AG09309 (cell line): Measurements from ENCODE around the gene ATP7B.
"Not testable (repeated sequence)": the region's sequence is repeated elsewhere in the genome, so short reads cannot be mapped to it uniquely, and the experiment has no call there.

Source experiments
- DNase-seq: peaks from one replicate; pipeline ENCODE4 v3.0.0-alpha.2; 2010; ENCODE audit warnings: low read depth
- H3K4me3 ChIP-seq: 2 replicates; pipeline ENCODE4 v1.5.1; 2011; ENCODE audit warnings: mild to moderate bottlenecking, low read depth, low read length, moderate library complexity; ENCODE audit not compliant: control insufficient read depth
- CTCF ChIP-seq: IDR thresholded peaks from 2 replicates; pipeline ENCODE4 v1.5.1; 2011; ENCODE audit warnings: mild to moderate bottlenecking, low read depth, low read length, inconsistent platforms; ENCODE audit not compliant: insufficient read depth, control insufficient read depth; ENCODE audit errors: missing control alignments

ATP7B gene

GRCh38 chr13:51912511-51913225, 98.6 kb downstream of the ATP7B start:
- TF ChIP-seq CTCF, result no peak
- DNase-seq, result no peak
- H3K4me3 ChIP-seq, result no peak overlapping the region

- no peak for TF ChIP-seq CTCF
- H3K4me3 ChIP-seq, result no peak overlapping the region
- DNase-seq, result no peak
These were observed 99.2 kb downstream of the ATP7B start for GRCh38 chr13:51912091-51912490.

GRCh38 chr13:51910508-51910907, 100.7 kb downstream of the ATP7B start:
- H3K4me3 ChIP-seq, result no peak overlapping the region
- no peak for TF ChIP-seq CTCF
- DNase-seq, result no peak

- not testable (repeated sequence) for H3K4me3 ChIP-seq, DNase-seq
These were observed 102.0 kb downstream of the ATP7B start for GRCh38 chr13:51909265-51909664.

- no peak for TF ChIP-seq CTCF
- DNase-seq, result no peak
- H3K4me3 ChIP-seq, result no peak overlapping the region
These were observed 104.1 kb downstream of the ATP7B start for GRCh38 chr13:51907040-51907732.

- DNase-seq, result no peak
- TF ChIP-seq CTCF, result no peak
These were observed 104.7 kb downstream of the ATP7B start for GRCh38 chr13:51906581-51906980.

GRCh38 chr13:51905787-51906186, 105.5 kb downstream of the ATP7B start:
- no peak for DNase-seq
- TF ChIP-seq CTCF, result no peak
- H3K4me3 ChIP-seq, result no peak overlapping the region

More at GRCh38 chr13:51906581-51906980, 104.7 kb downstream of the ATP7B start:
- no peak overlapping the region for H3K4me3 ChIP-seq
